LNCAP (cell line): ENCODE results near the gene PRMT7.

Source experiments
- CTCF ChIP-seq: fragments of 450-650 bp; IDR thresholded peaks from 2 replicates; pipeline ENCODE4 v1.5.1; 2017; ENCODE audit warnings: mild to moderate bottlenecking

The PRMT7 gene

GRCh38 chr16:68339214-68339613 lies 28.4 kb downstream of the PRMT7 start:
- no peak for TF ChIP-seq CTCF

GRCh38 chr16:68342620-68343019 lies 31.8 kb downstream of the PRMT7 start:
- TF ChIP-seq CTCF, result no peak

- no peak for TF ChIP-seq CTCF
Measured at GRCh38 chr16:68343137-68343536, 32.3 kb downstream of the PRMT7 start.

GRCh38 chr16:68344252-68344651 lies 33.4 kb downstream of the PRMT7 start:
- TF ChIP-seq CTCF, result no peak

GRCh38 chr16:68345351-68345810 lies 34.6 kb downstream of the PRMT7 start:
- no peak for TF ChIP-seq CTCF

GRCh38 chr16:68345958-68346635 lies 35.3 kb downstream of the PRMT7 start:
- TF ChIP-seq CTCF, result no peak

GRCh38 chr16:68346892-68347480 lies 36.2 kb downstream of the PRMT7 start:
- no peak for TF ChIP-seq CTCF

GRCh38 chr16:68347605-68348004 lies 36.8 kb downstream of the PRMT7 start:
- TF ChIP-seq CTCF, result no peak
